GM19035 (cell line): ENCODE data around the gene SH2D7.
A peak's percentile ranks its signal among the peaks of the same experiment; 100 is the strongest.

Source experiments
- ATAC-seq: cut with Tn5 transposase; IDR thresholded peaks from one replicate; pipeline ENCODE4 v1.9.1; 2021; ENCODE audit not compliant: unreplicated experiment

The SH2D7 gene

DNA sequence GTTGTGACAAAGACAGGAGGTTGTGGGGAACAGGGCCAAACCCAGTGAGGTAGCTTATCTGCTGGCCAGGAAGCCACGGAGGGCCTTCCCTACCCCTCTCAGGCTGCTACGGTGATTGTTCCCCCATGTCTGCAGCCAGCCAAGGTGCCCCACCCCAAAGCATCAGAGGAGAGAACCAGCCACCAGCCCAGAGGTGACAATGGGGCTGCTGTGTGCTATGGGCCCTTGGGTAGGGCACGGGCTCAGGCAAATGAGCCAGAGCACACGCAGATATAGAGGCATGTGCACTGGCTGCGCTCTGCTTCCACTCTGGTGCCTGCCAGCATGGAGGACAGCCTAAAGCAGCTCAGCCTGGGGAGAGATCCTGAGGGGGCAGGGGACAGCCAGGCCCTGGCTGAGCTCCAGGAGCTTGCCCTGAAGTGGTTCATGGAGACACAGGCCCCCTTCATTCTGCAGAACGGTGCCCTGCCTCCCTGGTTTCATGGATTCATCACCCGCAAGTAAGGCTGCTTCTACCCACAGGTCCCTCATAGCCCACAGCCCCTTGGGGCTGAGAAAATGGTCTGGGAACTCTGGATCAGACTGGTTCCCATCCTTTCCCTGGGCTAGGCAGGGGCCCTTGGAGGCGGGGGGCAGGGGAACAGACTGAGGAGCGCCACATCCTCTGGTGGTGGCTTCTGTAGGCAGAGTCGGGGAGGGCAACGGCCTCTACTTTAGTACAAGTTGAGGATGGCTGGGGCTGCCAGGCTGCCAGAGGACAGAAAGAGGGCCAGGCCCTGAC, at the start of gene SH2D7:
Gene SH2D7, plus strand, starts transcription at position 301 of the 781 bp plus-strand sequence. Its CDS starts 24 bp downstream, at position 325.
- ATAC-seq: no peak

DNA sequence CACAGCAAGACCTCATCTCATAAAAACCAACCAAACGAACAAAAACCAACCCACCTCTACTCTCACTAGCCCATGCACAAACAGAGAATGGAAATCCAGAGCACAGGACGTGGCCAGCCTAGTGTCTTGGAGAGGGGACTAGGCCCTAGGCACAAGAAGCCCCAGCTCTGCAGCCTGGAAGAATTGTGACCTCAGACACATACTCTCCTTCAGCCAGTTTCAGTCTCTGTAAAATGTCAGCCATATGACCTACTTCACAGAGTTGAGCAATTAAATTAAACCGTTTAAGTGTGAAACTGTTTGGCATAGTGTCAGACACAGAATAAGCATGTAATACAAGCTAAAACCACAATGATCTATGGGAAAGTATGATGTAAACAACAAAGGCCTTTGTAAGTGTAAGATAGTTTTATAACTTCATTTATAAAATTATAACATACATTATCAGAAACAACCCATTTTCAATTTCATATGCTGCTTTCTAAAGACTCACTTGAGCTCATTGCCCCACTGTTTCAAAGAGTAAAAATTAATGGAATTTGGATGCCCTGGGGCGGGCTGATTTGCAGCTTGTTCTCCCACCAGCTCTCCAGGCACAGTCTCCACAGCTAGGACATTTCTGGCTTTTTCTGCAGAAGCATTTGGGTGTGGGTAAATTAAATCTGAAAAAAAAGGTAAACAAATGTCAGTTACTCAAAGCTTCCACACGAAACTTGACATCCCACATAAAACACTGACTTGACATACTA, 47.8 kb upstream of the SH2D7 start:
- ATAC-seq: no peak

DNA sequence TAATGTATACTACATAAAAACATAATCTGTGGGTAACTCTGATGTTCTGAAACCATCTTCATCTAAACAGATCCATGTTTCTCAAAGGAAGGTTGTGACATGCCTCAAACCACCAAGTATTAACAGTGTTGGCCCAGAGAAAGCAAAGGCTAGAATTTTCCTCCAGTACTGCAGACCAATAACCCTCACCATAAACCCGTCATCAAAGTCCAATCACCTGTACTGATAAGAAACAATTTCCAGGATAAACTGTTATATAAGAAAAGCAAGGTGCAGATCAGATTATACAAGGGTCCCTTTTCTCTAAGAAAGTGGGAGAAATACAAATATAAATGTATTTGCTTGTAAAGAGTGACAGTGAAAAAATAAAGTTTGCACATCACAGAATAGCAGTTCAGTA, 47.2 kb upstream of the SH2D7 start:
- no peak for ATAC-seq

DNA sequence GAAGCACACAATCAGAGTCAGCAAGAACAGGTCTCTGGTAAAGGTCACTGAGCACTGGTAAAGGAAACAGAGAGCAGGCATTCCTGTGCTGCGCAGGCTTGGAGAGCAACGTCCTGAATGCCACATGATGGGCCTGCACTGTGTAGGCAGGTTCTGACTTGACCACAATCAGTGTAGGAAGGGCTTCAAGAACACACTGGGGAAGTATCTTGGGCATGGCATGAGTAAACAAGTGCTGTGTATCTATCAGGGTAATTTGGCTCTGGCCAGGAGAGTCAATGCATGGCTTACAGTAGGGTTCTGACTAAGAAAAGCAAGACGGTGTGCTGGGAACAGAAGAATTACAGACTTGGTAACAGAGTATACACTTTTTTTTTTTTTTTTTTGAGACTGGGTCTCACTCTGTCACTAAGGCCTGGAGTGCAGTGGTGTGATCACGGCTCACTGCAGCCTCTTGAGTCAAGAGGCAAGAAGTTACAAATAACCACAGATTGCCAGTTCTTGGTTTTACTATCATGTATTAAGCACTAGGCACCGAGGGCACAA, 45.5 kb upstream of the SH2D7 start:
- no peak for ATAC-seq

DNA sequence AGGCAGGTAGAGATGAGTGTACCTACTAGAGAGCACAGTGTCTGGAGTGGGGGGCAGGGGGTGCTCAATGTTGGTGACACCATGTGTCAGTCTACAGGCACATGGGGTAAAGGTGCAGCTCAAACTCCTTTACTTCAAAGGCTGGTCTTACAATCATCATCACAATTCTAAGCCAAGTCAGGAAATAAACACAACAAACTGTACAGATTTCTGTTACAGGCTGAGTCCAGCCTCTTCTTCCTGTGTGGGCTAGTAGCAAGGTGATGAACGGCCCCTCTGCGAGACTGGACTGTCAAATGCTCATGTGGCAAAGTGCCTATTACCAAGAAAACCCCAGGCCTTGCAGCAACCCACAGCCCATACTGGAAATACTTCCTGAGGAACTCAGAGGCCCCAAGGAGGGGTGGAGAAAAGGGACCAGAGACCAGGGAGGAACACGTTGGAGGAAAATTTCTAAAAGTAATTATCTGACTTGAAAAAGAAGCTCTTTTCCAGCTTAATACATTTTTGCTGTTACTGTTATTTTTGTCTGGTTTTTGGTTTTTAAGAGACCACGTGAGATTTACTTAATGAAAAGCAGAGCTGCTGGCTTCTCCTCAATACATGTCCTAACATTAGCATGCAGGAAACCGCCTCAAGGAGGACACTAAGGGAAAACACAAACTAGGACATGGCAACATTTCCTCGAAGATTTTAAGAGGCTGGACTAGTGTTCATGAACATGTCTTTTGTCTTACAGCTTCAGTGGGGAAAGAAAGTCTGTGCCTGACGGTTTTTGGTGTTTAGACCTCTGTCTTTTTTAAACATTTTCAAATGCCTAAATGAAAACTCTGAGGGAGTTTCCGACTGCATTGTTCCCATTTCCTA, 44.4 kb upstream of the SH2D7 start:
- ATAC-seq: no peak

DNA sequence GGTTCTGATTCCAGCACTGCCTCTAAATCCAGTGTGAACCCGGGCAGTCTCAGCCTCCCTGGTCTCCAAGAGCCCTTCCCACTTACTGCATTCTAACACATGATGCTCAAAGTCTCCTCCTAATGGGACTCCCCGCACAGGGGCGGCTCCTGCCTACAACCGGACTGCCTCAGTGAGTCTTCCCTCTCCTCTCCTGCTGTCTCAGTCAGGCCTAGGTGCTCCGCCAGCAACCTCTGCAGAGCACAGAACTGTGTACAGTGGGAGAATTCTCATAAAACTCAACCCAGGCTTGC, 43.8 kb upstream of the SH2D7 start:
- ATAC-seq: no peak

DNA sequence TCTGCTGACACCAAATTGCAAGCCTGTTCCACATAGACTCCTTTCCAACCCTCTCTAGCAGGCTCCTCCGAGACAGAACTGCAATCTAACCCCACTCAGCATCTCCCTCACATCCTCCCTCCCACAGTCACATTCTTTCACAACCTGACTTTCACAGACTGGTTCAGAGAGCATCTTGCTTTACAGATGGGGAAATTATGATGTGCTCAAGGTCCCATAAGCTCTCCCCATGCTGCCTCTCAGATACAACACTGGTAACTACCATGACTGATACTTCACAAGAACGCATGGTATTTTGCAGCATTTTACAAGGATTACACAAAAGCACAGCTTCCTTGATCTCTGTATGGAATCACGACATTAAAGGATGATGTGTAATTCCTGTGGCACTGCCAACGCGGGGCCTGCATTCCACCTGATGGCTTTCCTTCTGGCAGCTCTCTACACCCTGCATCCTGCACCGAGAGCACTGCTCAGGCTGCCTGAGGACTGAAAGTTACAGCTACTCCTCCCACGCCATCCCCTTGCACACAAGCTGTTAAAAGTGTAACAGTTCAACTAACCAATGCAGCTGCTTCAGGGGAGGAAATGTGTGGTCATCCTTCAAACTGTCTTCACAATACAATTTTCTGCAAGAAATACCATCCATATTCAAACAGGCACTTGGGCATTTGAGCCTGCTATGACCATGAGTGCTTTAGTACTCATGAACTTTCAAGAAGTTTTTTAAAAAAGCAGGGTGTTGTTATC, 42.5 kb upstream of the SH2D7 start:
- peak; percentile 61 for ATAC-seq

DNA sequence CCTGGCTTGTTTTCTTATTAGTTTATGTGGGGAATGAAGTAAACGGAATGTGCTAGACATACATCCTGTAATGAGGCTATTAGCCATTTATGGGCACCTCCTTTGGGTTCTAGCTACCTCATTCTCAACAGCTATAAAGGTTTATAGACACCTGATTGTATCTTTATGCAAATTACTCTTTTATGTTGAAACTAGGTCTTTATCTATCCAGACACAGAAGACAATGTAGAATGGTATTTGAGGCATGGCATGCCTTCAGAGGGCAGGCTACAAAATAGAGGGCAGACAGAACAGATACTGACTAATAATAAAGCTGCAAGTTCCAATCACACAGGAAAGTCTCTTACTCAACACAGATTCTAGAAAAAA, 41.9 kb upstream of the SH2D7 start:
- peak; percentile 13 for ATAC-seq

DNA sequence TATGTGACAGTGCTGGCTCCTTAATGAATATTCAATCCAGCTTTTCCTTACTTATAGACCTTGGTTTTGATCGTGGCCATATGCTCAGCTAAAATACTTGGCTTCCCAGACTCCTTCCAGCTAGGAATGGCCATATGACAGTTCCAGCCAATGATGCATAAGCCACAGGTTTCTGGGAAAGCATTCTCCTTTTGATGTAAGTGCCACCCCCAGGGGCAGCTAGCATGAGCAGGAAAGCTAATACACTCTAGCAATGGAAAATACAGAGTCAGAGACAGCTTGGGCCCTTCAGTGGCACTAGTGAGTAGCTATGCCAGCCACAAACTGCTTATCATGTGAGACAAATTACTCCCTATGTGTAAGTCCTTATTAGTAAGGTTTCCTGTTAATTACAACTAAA, 41.5 kb upstream of the SH2D7 start:
- ATAC-seq: no peak

DNA sequence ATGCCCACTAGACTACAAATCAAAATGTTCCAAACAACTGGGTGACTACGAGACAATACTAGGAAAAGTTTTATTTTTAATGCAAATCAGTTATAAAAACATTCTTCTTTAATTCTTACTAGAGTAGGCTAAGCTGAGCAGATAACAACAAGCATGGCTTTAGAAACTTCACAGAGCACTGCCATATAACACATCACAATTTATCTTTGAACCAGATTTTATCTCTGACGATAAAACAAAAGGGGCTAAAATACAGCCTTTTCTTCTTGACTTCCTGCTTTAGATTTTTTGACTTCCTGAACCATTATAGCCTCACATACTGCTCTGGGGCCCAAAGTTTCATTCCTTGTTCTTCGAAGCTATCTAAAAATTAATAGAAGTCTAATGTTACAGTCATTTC, 40.8 kb upstream of the SH2D7 start:
- ATAC-seq: no peak

DNA sequence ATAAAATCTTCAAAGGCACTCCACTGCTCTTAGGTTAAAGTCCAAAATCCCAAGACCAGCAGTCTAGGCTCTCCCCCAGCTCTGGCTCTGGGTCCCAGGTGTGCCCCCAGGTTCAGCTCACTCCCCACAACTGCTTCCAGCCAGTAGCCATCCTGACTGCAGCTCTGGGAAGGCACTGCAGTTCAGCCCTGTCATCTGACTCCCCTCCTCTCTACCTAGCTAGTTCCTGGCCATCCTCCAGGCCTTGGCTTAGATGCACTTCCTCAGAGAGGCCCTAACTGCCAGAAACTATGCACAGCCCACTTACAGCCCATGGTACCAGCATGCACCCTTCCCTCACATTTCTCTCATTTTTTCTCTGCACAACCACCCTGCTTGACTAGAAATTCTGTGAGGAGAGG, 40.4 kb upstream of the SH2D7 start:
- ATAC-seq: no peak

DNA sequence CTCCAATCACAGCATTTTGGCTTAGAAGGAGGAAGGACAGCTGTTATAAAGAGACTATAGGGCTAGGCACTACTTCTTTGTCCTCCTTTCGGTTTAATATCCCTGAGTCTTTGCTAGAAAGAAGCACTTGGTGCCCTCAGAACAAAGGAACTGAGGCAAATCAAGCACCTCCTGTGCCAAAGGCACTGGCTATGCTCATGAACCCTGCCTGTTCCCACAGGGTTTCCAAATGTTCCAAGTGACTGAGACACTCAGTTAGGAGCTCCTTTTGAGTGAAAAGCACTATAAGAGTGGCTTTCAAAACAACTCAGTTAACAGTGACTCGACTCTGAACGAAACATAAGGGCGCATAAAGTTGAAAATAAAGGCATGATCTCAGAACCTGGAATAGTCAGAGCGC, 39.8 kb upstream of the SH2D7 start:
- no peak for ATAC-seq

DNA sequence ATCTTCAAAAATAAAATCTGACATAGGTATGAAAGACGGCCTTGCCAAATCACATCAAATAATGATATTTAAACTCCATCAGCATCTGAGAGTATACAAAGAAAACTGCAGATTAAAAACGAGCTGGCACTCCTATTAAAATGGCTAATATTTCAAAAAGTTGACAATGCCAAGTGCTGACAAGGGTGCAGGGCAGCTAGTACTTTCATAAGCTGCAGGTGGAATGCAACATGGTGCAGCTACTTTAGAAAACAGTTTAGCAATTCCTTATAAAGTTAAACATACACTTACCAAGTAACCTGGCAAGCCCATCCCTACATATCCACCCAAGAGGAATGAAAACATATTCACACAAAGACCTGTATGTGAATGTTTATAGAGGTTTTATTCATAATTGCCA, 37.8 kb upstream of the SH2D7 start:
- ATAC-seq: no peak

DNA sequence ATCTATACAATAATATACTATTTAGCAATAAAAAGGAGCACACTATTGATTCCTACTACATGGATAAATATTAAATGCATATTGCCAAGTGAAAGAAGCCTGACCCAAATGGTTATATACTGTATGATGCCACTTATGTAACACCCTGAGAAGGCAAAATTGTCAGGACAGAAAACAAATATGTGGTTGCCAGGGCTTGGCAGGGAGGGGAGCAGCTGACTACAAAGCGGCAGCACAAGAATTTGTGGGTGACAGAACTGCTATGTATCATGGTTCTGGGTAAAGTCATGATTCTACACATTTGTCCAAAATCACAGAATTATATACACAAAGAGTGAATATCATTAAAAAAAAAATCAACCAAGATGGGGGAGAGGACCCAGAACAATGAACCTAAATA, 37.4 kb upstream of the SH2D7 start:
- ATAC-seq: no peak

DNA sequence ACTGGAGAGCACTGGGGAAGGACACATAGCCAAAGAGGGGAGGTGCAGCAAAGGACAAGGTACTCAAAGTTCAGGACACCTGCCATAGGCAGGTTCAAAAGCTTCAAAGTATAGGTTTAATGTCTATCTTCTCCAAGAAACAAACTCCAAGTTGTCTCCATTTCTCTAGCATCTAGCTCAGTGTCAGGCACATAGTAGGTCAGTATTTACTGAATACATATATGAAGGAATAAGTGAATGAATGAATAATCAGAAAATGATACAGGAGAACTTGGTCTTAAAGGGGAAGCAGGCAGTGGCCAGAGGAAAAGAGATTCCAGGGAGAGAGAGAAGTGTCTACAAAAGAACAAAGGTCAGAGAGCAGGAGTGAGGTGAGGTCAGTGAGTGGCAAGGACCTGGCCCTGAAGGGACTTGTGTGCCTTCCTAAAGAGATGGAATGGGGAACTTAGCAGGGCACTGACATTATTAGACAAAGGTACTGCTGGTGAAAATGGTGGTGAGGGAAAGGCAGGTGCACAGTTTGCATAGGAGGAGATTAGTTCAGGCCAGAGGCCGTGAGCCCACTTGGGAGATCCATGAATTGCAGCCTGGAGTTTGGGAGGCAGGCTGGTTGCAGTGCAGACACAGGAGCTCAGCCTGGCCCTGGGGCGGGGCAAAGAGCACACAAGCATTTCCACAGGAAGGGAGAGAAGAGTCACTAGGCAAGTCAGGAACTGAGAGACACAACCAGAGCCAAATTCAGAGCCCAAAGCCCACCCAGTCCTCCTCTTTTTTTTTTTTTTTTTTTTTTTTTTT, 36.2 kb upstream of the SH2D7 start:
- no peak for ATAC-seq

DNA sequence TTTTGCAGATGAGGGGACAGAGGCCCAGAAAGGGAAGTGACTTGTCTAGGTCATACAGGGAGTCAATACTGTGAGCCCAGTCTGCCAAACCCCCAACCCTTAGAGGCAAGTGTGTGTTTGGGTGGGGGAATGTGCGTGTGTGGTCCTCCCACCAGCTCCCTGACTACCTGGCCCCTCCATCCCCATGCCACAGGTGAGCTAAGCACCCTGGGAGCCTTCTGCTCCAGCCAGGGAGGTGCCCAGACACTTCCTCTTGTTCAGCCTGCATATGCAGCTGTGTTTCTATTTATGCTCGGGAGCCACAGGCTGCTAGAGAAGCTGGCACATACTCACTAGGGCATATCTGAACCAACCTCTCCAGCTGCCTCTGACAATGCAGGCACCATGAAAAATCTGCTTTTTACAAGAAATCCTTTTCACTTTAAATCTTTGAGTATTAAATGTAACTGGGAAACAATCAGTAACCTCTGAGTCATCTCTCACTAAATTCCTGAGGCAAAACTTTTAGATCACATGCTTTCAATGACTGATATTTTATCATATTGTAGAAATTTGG, 35.6 kb upstream of the SH2D7 start:
- no peak for ATAC-seq

DNA sequence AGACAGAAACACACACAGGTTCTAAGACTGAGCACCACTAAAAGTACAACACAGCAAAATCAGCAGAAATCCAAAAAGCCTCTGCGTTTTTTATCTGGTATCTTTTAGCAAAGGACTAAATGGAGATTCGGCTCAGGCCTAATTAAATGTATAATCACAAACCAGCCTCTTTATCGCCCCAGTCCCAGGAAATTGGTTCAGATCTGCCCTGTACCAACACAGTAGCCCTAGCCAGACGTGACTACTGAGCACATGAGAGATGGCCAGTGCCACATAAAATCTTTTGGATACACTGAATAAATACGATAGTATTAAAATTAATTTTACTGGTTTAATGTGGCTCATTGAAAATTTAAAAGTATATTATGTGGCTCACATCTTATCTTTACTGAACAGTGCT, 34.6 kb upstream of the SH2D7 start:
- ATAC-seq: no peak

DNA sequence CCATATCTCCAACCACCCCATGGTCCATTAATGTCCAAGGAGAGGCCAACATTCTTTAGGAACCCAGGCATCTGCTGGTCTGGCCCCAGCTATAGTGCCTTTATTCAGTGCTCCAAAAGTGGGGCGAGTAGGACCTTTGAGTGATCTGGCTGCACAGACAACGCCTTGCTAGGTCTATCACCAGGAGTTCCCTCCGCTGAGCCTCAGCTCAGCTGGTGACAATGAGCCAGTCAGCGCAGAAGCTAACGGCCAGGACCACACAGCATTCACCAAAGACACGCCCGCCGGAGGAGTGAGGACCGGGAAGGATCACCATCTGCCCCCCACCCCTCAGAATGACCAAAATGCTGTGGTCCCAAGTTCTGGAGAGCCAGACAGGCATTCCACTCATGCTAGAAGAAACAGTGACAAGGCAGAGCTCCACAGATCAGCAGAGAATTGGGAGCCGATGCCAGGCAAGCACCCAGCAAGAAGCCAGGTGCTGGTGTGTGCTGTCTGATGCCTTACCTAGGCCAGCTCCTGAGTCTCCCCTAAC, 33.9 kb upstream of the SH2D7 start:
- ATAC-seq: no peak

DNA sequence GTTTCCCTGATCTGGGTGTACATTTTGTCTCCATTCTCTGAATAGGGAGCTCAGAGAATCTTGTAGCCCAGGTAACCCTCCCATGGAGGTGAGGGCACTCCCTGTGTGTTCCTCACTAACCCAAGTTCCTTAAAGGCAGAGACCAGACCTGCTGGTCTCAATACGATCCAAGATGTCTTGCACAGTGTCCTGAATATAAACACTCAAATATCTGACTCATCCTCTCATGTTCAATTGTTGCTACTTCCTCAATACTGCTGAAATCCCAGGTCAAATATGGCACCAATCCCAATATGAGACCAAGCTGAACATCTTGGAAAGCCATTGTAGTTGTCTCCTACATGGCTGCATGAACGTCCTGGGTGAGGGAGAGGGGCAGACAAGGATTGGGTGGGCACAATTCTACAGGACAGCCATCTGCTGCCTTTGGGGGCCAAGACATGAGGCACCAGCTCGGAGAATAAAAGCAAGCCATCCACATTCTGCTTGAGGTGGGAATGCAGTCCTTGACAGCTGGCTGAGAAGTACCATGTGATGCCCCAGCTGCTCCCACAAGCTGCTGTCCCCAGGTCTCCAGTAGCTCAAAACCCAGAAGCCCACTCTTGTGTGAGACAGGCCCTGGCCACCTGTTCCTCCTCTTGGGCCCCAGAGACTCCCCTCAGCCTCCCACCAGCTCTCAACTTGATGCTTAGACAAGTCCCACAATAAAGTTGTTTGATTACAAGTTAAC, 33.1 kb upstream of the SH2D7 start:
- ATAC-seq: no peak
